Heart right ventricle (tissue), 16 donors: ENCODE data around the gene PLK5. TPM values are rescaled to one million over a fixed set of nuclear protein-coding genes. Genes with fewer than 3 reads are reported as not detected.

ENCODE experiments used
- ATAC-seq, 8 donors: fragments of 200-7000 bp; cut with Tn5 transposase; one replicate each; pipeline ENCODE4 v1.9.1; 2020; ENCODE audit warnings: mild to moderate bottlenecking in 8 of 8, moderate library complexity in 8 of 8, moderate number of reproducible peaks in 1 of 8
- DNase-seq, 2 donors: peaks; one replicate each; pipeline ENCODE4 v3.0.0-alpha.2; 2020
- H3K27ac ChIP-seq, 10 donors: fragments of 200-600 bp; sonication (generic) in 2 of 10; one replicate each; pipeline versions ENCODE4 v1.5.0 to v1.8.0; 2020 to 2022; ENCODE audit warnings: mild to moderate bottlenecking in 3 of 10
- H3K27me3 ChIP-seq, 7 donors: fragments of 200-600 bp; one replicate each; pipeline ENCODE4 v1.8.0; 2021 to 2022; ENCODE audit warnings: mild to moderate bottlenecking in 2 of 7
- H3K36me3 ChIP-seq, 9 donors: fragments of 200-600 bp; sonication (generic) in 1 of 9; one replicate each; pipeline versions ENCODE4 v1.5.0 to v1.8.0; 2020 to 2022; ENCODE audit warnings: mild to moderate bottlenecking in 2 of 9
- H3K4me1 ChIP-seq, 9 donors: fragments of 200-600 bp; sonication (generic) in 1 of 9; one replicate each; pipeline versions ENCODE4 v1.5.0 to v1.8.0; 2020 to 2022; ENCODE audit warnings: mild to moderate bottlenecking in 4 of 9
- H3K4me3 ChIP-seq, 10 donors: fragments of 200-600 bp; sonication (generic) in 2 of 10; one replicate each; pipeline versions ENCODE4 v1.5.0 to v1.8.0; 2020 to 2022; ENCODE audit warnings: mild to moderate bottlenecking in 7 of 10, moderate library complexity in 2 of 10
- H3K9me3 ChIP-seq, 11 donors: fragments of 200-600 bp in 10 of 11; sonication (generic) in 2 of 11; one replicate each; pipeline versions ENCODE4 v1.5.0 to v1.8.0; 2013 to 2022; ENCODE audit warnings: mild to moderate bottlenecking in 2 of 11, control low read depth in 1 of 11, moderate library complexity in 1 of 11
- CTCF ChIP-seq, 9 donors: fragments of 200-600 bp; sonication (generic) in 2 of 9; IDR thresholded peaks; one replicate each; pipeline versions ENCODE4 v1.5.0 to v1.8.0; 2021 to 2022; ENCODE audit warnings: antibody characterized with exemption in 9 of 9, mild to moderate bottlenecking in 5 of 9, moderate library complexity in 1 of 9
- WGBS, 2 donors: extraction: QIAGEN DNeasy Blood & Tissue Kit; methylation state at CpG; one replicate each; pipeline ENCODE4 v1.1.7; 2013; ENCODE audit warnings: inconsistent platforms in 1 of 2; 5-methylcytosine and 5-hydroxymethylcytosine counted together
- intact Hi-C, 10 donors: fragments of 100-400 bp; cut with DNase I; formaldehyde crosslinking; loops; one replicate each; pipeline versions ENCODE4 v1.11.1 to v1.14.2; 2022
- polyA plus RNA-seq, 2 donors: library from polyadenylated mRNA; stranded (reverse); fragments of 200-250 nt; gene quantifications; one replicate each; pipeline ENCODE4 v1.2.3, GENCODE V29; 2013
- total RNA-seq, 10 donors: library from RNA; stranded (reverse); fragmentation: NEBNext Ultra II Directional in 3 of 10; extraction: Animal tissue kit (Norgen Biotek cat#: 25700) in 3 of 10; gene quantifications; one replicate each; pipeline versions ENCODE4 v1.2.1 to v1.2.4, GENCODE V29; 2021 to 2023
- donor health status: Arrhythmogenic right ventricular cardiomyopathy.
- donor health status: ischemic (EF 13 %, LVEDD 7.1; RV severe dilation, severe dysfunction).
- donor health status: healthy with polysubstance abuse.
- donor health status: DM: no; HTN: yes; CAD: no.
- donor health status: DM: no; HTN: no; CAD: no.
- donor health status: ischemic (EF 25% LVEDD 6.9; RV normal size, moderate dysfunction).
- donor health status: ischemic (EF 25% LVEDD 5.7; RV mildly dilated, moderate dysfunction).
- donor health status: healthy.
- donor health status: DM: yes; HTN: yes; CAD: no.
- donor health status: Ischemic cardiomyopathy.
- donor health status: ischemic (EF 35%, LVEDD 5.7; RV mildly dilated, moderate dysfunction).
- donor health status: nonischemic (EF 11% LVEDD 7.7; RV severe dilation, severe dysfunction).
- donor health status: DM: yes; HTN: yes; CAD: no.
- donor health status: PGD.
- donor health status: ischemic (EF 29% LVEDD 5.4; RV normal size, mild dysfunction).
- donor health status: nonischemic (EF 23%, LVEDD 6.1; RV moderate dilation, normal function).

The PLK5 gene
- total and polyA plus RNA-seq, 12 donors, result 0.11 to 0.57 TPM; not detected in 10

- H3K27me3 ChIP-seq, result no peaks in the 10 kb centered on the region
- no peak overlapping the region for H3K27ac ChIP-seq
- no peak for DNase-seq
- peaks cover 0 to 85% (median 42%) of the 10 kb centered on the region in 9 donors for H3K36me3 ChIP-seq
- H3K4me1 ChIP-seq, result peaks cover 0 to 13% (median 0%) of the 10 kb centered on the region in 9 donors
- ATAC-seq, result no peak
- no peaks in the 10 kb centered on the region for H3K9me3 ChIP-seq
- H3K4me3 ChIP-seq, result no peak overlapping the region
- TF ChIP-seq CTCF (IDR thresholded peaks at IDR 0.05), result no peak
- intact Hi-C loops, result no loop called here
- WGBS, 2 donors, result 95 to 97% methylated on average over 20 of the region's 20 CpGs
Observed at GRCh38 chr19:1579222-1579621, 55.3 kb downstream of the PLK5 start.

GRCh38 chr19:1580382-1580781 lies 56.5 kb downstream of the PLK5 start:
- Histone ChIP-seq H3K36me3 (peaks cover 0 to 94% (median 45%) of the 10 kb centered on the region in 9 donors), H3K4me3 (no peak overlapping the region), H3K4me1 (peaks cover 0 to 13% (median 0%) of the 10 kb centered on the region in 9 donors), H3K27me3 (no peaks in the 10 kb centered on the region), H3K27ac (no peak overlapping the region), H3K9me3 (no peaks in the 10 kb centered on the region)
- DNase-seq, result no peak
- WGBS, 2 donors, result 89% methylated on average over 20 of the region's 20 CpGs
- intact Hi-C loops, result no loop called here
- ATAC-seq, result no peak
- TF ChIP-seq CTCF (IDR thresholded peaks at IDR 0.05), result no peak

GRCh38 chr19:1580957-1581356 lies 57.1 kb downstream of the PLK5 start:
- TF ChIP-seq CTCF (IDR thresholded peaks at IDR 0.05), result no peak
- Histone ChIP-seq H3K4me1 (peaks cover 0 to 13% (median 0%) of the 10 kb centered on the region in 9 donors), H3K9me3 (no peaks in the 10 kb centered on the region), H3K36me3 (peaks cover 0 to 95% (median 45%) of the 10 kb centered on the region in 9 donors), H3K27me3 (no peaks in the 10 kb centered on the region), H3K27ac (no peak overlapping the region), H3K4me3 (no peak overlapping the region)
- ATAC-seq (no peak), DNase-seq (no peak)
- 93 to 96% methylated on average over 22 of the region's 22 CpGs for WGBS, 2 donors
- intact Hi-C loops, result no loop called here

GRCh38 chr19:1582201-1582600 lies 58.3 kb downstream of the PLK5 start:
- TF ChIP-seq CTCF (IDR thresholded peaks at IDR 0.05), result no peak
- Histone ChIP-seq H3K27me3 (no peaks in the 10 kb centered on the region), H3K4me3 (no peak overlapping the region), H3K27ac (no peak overlapping the region), H3K4me1 (peaks cover 0 to 8% (median 0%) of the 10 kb centered on the region in 9 donors), H3K9me3 (no peaks in the 10 kb centered on the region), H3K36me3 (peaks cover 0 to 84% (median 45%) of the 10 kb centered on the region in 9 donors)
- DNase-seq (no peak), ATAC-seq (no peak)
- whole genome bisulfite sequencing, 2 donors, result 91 to 92% methylated on average over 9 of the region's 9 CpGs
- intact Hi-C loops, result no loop called here
